Posterior vena cava (tissue), 2 donors: ENCODE measurements around the gene SSB. TPM values are rescaled to one million over a fixed set of nuclear protein-coding genes. Genes with fewer than 3 reads are reported as not detected.
"Not testable (repeated sequence)": the region's sequence is repeated elsewhere in the genome, so short reads cannot be mapped to it uniquely, and the experiment has no call there.

Experiments
- DNase-seq: peaks from one replicate; pipeline ENCODE4 v3.0.0-alpha.2; 2020; ENCODE audit warnings: low spot score
- intact Hi-C, 2 donors: fragments of 100-400 bp; cut with DNase I; formaldehyde crosslinking; loops; one replicate each; pipeline versions ENCODE4 v1.14.1 to v1.14.2; 2022 to 2023
- total RNA-seq, 2 donors: library from RNA; stranded (reverse); fragmentation: NEBNext Ultra II Directional; extraction: Animal tissue kit (Norgen Biotek cat#: 25700); gene quantifications; one replicate each; pipeline ENCODE4 v1.2.1, GENCODE V29; 2021
- donor health status: DM: yes; HTN: yes; CAD: no.
- donor health status: DM: yes; HTN: yes; CAD: no.

SSB gene
- total RNA-seq, 2 donors from 2014 or later = 70.6 to 75.7 TPM

GRCh38 chr2:169824373-169825333 lies 26.0 kb downstream of the SSB start, which contains the start of gene METTL5:
TSS of gene METTL5 (minus strand) at chr2:169824905. CDS start at chr2:169824597, 308 bp downstream.
- peak; percentile 95 for DNase-seq
- intact Hi-C loops = loop anchor here in 1 of 2 donors (10.0 kb wide), 1 partner anchor 90 kb away; no protein-coding TSS in a partner anchor

- DNase-seq = peak; percentile 98
- intact Hi-C loops = loop anchor here in 1 of 2 donors (10.0 kb wide), 1 partner anchor 87 kb away; no protein-coding TSS in a partner anchor
These were observed 28.8 kb downstream of the SSB start, which contains the start of gene UBR3 for GRCh38 chr2:169827272-169828140. TSS of gene UBR3 (plus strand) at chr2:169827454. CDS start at chr2:169827508, 54 bp downstream.

GRCh38 chr2:169828141-169828811 lies 29.6 kb downstream of the SSB start:
- intact Hi-C loops = loop anchor here in 1 of 2 donors (10.0 kb wide), 1 partner anchor 87 kb away; no protein-coding TSS in a partner anchor
- no peak for DNase-seq

GRCh38 chr2:169834401-169834800 lies 35.7 kb downstream of the SSB start:
- no peak for DNase-seq
- intact Hi-C loops = no loop called here

GRCh38 chr2:169838743-169839489 lies 40.2 kb downstream of the SSB start:
- intact Hi-C loops = no loop called here
- no peak for DNase-seq

- intact Hi-C loops = no loop called here
- DNase-seq = no peak
These were observed 41.5 kb downstream of the SSB start for GRCh38 chr2:169839954-169840746.

GRCh38 chr2:169840747-169841142 lies 42.1 kb downstream of the SSB start:
- no peak for DNase-seq
- intact Hi-C loops = no loop called here

- DNase-seq, intact Hi-C loops: not testable (repeated sequence)
These were observed 43.0 kb downstream of the SSB start for GRCh38 chr2:169841625-169842024.

- intact Hi-C loops = no loop called here
- DNase-seq = no peak
These were observed 46.3 kb downstream of the SSB start for GRCh38 chr2:169845016-169845415.

- intact Hi-C loops, DNase-seq: not testable (repeated sequence)
These were observed 50.5 kb downstream of the SSB start for GRCh38 chr2:169848959-169849693.

GRCh38 chr2:169849710-169850109 lies 51.0 kb downstream of the SSB start:
- intact Hi-C loops = no loop called here

GRCh38 chr2:169853041-169853668 lies 54.5 kb downstream of the SSB start:
- no peak for DNase-seq
- intact Hi-C loops = no loop called here

More at GRCh38 chr2:169849710-169850109, 51.0 kb downstream of the SSB start:
- DNase-seq = no peak

- DNase-seq, intact Hi-C loops: not testable (repeated sequence)
These were observed 56.9 kb downstream of the SSB start for GRCh38 chr2:169855281-169856258.

GRCh38 chr2:169859423-169859822 lies 60.8 kb downstream of the SSB start:
- DNase-seq = no peak
- intact Hi-C loops = no loop called here

GRCh38 chr2:169860149-169860548 lies 61.5 kb downstream of the SSB start:
- intact Hi-C loops = no loop called here
- DNase-seq = no peak
